AG09319 (cell line): ENCODE results near the gene LTB4R2.

Source experiments
- DNase-seq: peaks from one replicate; pipeline ENCODE4 v3.0.0-alpha.2; 2010; ENCODE audit warnings: low read depth; ENCODE audit errors: extremely low read depth
- TF ChIP-seq, protein P1 (sequence below): IDR thresholded peaks from 2 replicates; pipeline ENCODE4 v1.5.1; 2011; ENCODE audit warnings: low read depth, mild to moderate bottlenecking, inconsistent platforms, low read length, moderate library complexity

LTB4R2 gene

DNA sequence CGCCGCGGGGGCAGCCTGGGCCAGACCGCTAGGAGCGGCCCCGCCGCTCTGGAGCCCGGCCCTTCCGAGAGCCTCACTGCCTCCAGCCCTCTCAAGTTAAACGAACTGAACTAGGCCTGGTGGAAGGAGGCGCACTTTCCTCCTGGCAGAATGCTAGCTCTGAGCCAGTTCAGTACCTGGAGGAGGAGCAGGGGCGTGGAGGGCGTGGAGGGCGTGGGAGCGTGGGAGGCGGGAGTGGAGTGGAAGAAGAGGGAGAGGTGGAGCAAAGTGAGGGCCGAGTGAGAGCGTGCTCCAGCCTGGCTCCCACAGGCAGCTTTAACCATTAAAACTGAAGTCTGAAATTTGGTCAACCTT is 6.6 kb downstream of the LTB4R2 start:
- TF ChIP-seq, protein P1, sequence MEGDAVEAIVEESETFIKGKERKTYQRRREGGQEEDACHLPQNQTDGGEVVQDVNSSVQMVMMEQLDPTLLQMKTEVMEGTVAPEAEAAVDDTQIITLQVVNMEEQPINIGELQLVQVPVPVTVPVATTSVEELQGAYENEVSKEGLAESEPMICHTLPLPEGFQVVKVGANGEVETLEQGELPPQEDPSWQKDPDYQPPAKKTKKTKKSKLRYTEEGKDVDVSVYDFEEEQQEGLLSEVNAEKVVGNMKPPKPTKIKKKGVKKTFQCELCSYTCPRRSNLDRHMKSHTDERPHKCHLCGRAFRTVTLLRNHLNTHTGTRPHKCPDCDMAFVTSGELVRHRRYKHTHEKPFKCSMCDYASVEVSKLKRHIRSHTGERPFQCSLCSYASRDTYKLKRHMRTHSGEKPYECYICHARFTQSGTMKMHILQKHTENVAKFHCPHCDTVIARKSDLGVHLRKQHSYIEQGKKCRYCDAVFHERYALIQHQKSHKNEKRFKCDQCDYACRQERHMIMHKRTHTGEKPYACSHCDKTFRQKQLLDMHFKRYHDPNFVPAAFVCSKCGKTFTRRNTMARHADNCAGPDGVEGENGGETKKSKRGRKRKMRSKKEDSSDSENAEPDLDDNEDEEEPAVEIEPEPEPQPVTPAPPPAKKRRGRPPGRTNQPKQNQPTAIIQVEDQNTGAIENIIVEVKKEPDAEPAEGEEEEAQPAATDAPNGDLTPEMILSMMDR: no peak
- no peak for DNase-seq

- TF ChIP-seq, protein P1: no peak
- DNase-seq: no peak
These were observed 7.4 kb downstream of the LTB4R2 start for GRCh38 chr14:24317141-24317928.

DNA sequence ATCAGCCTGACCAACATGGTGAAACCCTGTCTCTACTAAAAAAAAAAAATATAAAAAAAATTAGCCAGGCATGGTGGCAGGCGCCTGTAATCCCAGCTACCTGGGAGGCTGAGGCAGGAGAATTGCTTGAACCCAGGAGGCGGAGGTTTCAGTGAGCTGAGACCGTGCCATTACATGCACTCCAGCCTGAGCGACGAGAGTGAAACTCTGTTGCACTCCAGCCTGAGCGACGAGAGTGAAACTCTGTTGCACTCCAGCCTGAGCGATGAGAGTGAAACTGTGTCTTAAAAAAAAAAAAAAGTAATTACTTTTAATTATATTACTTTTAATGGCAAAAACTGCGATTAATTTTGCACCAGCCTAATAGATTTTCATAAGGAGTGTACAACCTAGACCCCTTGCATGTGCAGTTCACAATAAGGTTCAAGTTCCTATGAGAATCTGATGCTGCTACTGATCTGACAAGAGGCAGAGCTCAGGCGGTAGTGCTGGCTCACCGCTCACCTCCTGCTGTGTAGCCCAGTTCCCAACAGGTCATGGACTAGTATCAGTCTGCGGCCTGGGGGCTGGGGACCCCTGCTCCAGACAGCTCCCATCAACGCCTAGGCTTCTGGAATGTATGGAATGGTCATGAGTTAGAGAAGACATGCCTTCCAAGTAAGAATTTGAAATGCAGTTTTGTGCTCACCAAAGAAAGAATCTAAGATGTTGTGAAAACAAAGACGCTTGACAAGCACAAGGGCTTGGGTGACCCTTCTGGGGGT is 11.5 kb downstream of the LTB4R2 start:
- TF ChIP-seq, protein P1: no peak
- DNase-seq: no peak

DNA sequence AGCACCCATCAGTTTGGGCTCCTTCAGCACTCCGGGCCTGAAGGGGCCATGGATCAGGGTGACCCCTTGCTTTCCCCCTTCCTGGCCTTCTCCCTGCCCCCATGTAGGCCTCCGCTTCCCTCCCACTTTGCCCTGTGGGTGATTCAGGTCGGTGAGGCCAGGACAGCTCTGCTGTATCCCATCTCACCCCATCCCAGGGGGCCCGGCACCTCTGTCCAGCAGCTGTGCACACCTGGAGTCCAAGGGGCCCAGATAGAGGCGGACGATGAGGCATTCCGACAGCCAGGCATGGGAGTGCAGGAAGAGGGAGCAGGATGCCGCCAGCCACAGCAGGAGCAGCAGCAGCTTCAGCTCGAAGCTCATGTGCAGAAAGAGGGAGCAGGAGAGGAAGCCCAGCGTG is 12.7 kb downstream of the LTB4R2 start:
- TF ChIP-seq, protein P1: no peak
- DNase-seq: no peak

DNA sequence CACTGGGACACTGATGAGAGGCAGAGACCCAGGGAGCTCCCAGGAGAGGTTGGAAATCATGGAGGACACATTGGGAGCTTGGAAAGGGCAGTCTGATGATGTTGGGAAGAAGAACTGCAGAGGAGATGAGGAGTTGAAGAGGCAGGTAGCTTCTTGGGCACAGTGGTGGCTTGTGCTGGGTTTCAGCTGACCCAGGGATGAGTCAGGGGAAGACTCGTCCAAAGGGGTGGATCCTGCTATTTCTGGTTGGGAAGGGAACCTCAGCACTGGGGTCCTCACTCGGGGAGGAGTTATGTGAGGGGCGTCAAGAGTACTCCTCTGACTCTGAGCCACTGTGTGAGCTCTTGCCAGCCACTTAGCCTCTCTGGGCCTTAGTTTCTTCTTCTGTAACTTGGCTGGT is 13.4 kb downstream of the LTB4R2 start:
- TF ChIP-seq, protein P1: no peak
- no peak for DNase-seq

- DNase-seq: no peak
- TF ChIP-seq, protein P1: no peak
These were observed 14.1 kb downstream of the LTB4R2 start for GRCh38 chr14:24324024-24324423.

DNA sequence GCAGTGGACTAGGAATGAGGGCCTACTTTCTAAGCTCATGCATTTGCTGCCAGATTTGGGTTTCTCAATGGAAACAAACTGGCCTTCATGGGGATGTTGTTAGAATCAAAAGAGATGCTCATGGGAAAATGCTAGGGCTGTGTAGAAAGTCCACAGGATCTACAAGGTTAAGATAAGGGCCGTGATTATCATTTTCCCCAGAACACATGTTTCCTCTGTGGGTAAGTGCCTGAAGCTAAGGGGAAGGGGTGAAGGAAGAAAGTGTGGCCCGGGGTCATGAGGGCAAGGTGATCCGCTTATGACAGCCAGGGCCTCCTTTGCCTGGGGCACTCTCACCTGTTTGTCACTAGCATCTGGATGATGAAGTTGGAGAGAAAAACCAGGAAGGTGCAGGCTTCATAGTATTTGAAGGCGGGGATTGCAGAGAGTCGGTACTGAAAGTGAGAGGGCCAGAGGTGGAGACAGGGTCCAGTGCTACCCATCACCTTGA is 15.1 kb downstream of the LTB4R2 start:
- no peak for DNase-seq
- TF ChIP-seq, protein P1: no peak
